ENCODE results near the gene KLHL17. TPM values are rescaled to one million over a fixed set of nuclear protein-coding genes. Genes with fewer than 3 reads are reported as not detected.

KLHL17 gene
- polyA plus RNA-seq, 2 of the 4 experiments (the other 2 are of a cell fraction): 5.7 to 21.6 TPM

DNA sequence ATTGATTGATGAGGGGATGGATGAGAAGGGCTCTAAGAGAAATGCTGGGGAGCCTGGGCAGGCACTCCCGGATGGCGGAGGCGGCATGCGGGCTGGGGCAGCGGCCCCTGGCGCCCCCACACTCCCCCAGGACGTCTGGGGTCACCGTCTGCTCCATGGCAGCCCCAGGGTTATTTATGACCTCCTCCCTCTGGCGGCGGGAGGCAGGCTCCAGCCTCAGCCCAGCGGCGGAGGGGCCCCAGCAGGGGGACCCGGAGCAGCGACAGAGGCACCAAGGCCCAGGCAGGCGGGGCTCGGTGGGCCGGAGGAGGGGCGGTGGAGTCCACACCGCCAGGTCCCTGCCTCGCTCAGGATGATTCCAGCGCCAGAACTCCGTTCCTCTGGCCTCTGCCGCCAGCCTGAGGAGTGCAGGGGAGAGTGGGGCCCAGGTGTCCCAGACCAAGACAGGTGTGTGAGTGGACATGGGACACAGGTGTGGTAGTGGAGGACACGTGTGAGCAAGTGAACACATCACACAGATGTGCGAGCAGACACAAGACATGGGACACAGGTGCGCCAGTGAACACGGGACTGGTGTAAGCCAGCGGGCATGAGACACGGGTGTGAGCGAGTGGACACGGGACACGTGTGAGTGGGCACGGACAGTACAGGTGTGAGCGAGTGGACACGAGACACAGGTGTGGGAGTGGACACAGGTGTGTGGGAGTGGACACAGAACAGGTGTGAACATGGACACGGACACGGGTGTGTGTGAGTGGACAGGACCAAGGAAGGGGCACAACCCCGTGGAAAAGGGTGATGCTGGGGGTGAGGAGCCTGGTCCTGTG lies 39.2 kb upstream of the KLHL17 start:
- DNase-seq (ENCODE audit: low read depth in 1 of 2, low spot score in 1 of 2): peak; percentile 63 to 71
- no peak for TF ChIP-seq TFCP2L1 (CRISPR knock-in tag; IDR thresholded peaks at IDR 0.05)
- 0 out of 5 replicates have a peak, but pooled peaks of 1 of the 2 experiments have one; percentile 20 for TF ChIP-seq RAD21 (conservative IDR thresholded peaks at IDR 0.05 in 1 of 2, IDR thresholded peaks at IDR 0.05 in 1 of 2)
- TF ChIP-seq, protein P1, sequence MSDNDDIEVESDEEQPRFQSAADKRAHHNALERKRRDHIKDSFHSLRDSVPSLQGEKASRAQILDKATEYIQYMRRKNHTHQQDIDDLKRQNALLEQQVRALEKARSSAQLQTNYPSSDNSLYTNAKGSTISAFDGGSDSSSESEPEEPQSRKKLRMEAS (IDR thresholded peaks at IDR 0.05): peak; percentile 62
- TF ChIP-seq JUN (IDR thresholded peaks at IDR 0.05): peak in 1 of 2 experiments; percentile 31; a peak in 1 of 5 replicates
- no peak for TF ChIP-seq KDM1A (IDR thresholded peaks at IDR 0.05; ENCODE audit: low read depth)
- peak; percentile 32 for TF ChIP-seq SMC3 (IDR thresholded peaks at IDR 0.05)
- TF ChIP-seq CHD4 (IDR thresholded peaks at IDR 0.05; ENCODE audit: borderline replicate concordance): no peak
- TF ChIP-seq GATA3 (IDR thresholded peaks at IDR 0.05; ENCODE audit: borderline replicate concordance): peak; percentile 32; the same call in 1 of the 2 replicates
- TF ChIP-seq, protein P2, sequence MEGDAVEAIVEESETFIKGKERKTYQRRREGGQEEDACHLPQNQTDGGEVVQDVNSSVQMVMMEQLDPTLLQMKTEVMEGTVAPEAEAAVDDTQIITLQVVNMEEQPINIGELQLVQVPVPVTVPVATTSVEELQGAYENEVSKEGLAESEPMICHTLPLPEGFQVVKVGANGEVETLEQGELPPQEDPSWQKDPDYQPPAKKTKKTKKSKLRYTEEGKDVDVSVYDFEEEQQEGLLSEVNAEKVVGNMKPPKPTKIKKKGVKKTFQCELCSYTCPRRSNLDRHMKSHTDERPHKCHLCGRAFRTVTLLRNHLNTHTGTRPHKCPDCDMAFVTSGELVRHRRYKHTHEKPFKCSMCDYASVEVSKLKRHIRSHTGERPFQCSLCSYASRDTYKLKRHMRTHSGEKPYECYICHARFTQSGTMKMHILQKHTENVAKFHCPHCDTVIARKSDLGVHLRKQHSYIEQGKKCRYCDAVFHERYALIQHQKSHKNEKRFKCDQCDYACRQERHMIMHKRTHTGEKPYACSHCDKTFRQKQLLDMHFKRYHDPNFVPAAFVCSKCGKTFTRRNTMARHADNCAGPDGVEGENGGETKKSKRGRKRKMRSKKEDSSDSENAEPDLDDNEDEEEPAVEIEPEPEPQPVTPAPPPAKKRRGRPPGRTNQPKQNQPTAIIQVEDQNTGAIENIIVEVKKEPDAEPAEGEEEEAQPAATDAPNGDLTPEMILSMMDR (IDR thresholded peaks at IDR 0.05): peak; percentile 9; the same call in 1 of the 3 replicates
- TF ChIP-seq ZC3H11A (IDR thresholded peaks at IDR 0.05): no peak
- TF ChIP-seq, protein P3, sequence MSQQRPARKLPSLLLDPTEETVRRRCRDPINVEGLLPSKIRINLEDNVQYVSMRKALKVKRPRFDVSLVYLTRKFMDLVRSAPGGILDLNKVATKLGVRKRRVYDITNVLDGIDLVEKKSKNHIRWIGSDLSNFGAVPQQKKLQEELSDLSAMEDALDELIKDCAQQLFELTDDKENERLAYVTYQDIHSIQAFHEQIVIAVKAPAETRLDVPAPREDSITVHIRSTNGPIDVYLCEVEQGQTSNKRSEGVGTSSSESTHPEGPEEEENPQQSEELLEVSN (IDR thresholded peaks at IDR 0.05; ENCODE audit: borderline replicate concordance, low read depth): no peak
- peak; percentile 46 to 69 for ATAC-seq
- H3K4me1 ChIP-seq: peaks cover 51% of the 10 kb centered on the region
- peak overlapping the region; percentile 70 to 97; a peak in 5 of 6 replicates for H3K27ac ChIP-seq
- 39% methylated on average over 34 of the region's 38 CpGs for WGBS (ENCODE audit: missing lambda C conversion rate)
- POLR2A ChIA-PET: interaction anchor here (1.0 kb wide), 1 partner anchor 21 kb away, joined by 3 read pairs; no protein-coding TSS in a partner anchor
- no peak for FAIRE-seq
- CTCF ChIA-PET: interaction anchor here (1.6 to 5.4 kb wide), 4 partner anchors 9 to 19 kb away, joined by 4 to 47 read pairs (median 20); no protein-coding TSS in a partner anchor
- peak overlapping the region; percentile 87 for H3K4me2 ChIP-seq
- H3K4me3 ChIP-seq: peak overlapping the region; percentile 29; the same call in 2 of the 3 replicates
- H3K9me3 ChIP-seq: no peaks in the 10 kb centered on the region

DNA sequence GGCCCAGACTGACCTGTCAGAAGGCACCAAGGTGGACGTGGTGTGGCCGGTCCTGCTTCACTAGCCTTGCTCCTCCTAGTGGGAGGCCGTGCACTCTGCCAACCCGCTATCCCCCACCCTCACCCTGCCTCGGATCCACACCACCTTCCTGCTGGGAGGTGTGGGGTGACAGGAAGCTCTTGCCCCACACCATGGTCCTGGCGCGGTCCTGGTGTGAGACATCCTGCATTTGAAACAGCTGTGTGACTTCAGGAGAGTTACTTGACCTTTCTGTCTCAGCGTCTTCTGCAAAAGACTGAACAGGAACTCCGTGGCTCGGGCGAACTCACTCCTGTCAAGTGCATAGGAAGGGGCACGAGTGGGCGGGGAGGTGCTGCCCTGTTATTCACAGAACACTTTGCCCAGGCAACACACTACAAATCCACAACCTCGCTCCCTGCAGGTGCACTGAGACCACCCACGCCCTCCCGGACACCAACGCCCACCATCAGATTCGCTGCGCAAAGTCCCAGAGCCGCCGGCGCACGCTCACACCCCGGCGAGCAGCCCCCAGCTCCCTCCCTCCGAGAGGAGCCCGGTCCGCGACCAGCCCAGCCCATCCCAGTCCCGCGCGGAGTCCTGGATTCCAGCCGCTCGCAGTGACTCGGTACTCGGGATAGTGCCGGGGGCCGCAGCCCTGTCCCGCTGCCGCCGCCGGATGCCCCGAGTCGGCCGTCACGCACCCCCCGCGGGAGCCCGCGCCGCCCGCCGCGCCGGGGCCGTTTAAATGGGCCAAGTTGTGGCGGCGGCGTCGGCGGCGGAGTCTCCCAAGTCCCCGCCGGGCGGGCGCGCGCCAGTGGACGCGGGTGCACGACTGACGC lies 37.0 kb upstream of the KLHL17 start, which contains the start of gene SAMD11:
TSS of gene SAMD11 (plus strand) at position 793 of the 860 bp plus-strand sequence. CDS start 509 bp downstream, outside the sequence.
- FAIRE-seq (no peak), DNase-seq (ENCODE audit: low read depth in 1 of 2, low spot score in 1 of 2) (peak in 1 of 2 experiments; percentile 83), ATAC-seq (peak; percentile 9 to 13; a peak in 3 of 6 replicates)
- H3K4me1 ChIP-seq: peaks cover 57% of the 10 kb centered on the region
- peak within 1 kb of the TSS; percentile 84 for H3K4me3 ChIP-seq
- WGBS (ENCODE audit: missing lambda C conversion rate): 21% methylated on average over 10 of the region's 72 CpGs
- no peaks in the 10 kb centered on the region for H3K9me3 ChIP-seq
- peak within 1 kb of the TSS; percentile 95 to 97 for H3K27ac ChIP-seq
- ChIA-PET POLR2A (no interaction called here), CTCF (interaction anchor here (1.0 to 3.7 kb wide), 3 partner anchors 10 to 18 kb away, joined by 4 to 37 read pairs (median 6); no protein-coding TSS in a partner anchor)
- peak within 1 kb of the TSS; percentile 97 for H3K4me2 ChIP-seq
- TF ChIP-seq MAFK (IDR thresholded peaks at IDR 0.05; ENCODE audit: partially characterized antibody): no peak
- TF ChIP-seq, protein P4, sequence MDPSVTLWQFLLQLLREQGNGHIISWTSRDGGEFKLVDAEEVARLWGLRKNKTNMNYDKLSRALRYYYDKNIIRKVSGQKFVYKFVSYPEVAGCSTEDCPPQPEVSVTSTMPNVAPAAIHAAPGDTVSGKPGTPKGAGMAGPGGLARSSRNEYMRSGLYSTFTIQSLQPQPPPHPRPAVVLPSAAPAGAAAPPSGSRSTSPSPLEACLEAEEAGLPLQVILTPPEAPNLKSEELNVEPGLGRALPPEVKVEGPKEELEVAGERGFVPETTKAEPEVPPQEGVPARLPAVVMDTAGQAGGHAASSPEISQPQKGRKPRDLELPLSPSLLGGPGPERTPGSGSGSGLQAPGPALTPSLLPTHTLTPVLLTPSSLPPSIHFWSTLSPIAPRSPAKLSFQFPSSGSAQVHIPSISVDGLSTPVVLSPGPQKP (IDR thresholded peaks at IDR 0.05; ENCODE audit: low read depth, low read length): no peak
- no peak for TF ChIP-seq CBX2 (IDR thresholded peaks at IDR 0.05; ENCODE audit: borderline replicate concordance, low read depth)
- no peak for TF ChIP-seq KDM5A (IDR thresholded peaks at IDR 0.05)
- TF ChIP-seq KDM1A (IDR thresholded peaks at IDR 0.05; ENCODE audit: low read depth): no peak
- TF ChIP-seq POLR2A (IDR thresholded peaks at IDR 0.05; ENCODE audit: low read length): peak; percentile 46
- no peak for TF ChIP-seq CHD4 (IDR thresholded peaks at IDR 0.05; ENCODE audit: borderline replicate concordance)
- TF ChIP-seq RNF2 (IDR thresholded peaks at IDR 0.05; ENCODE audit: borderline replicate concordance, low read depth): no peak
- no peak for TF ChIP-seq ZSCAN20 (CRISPR knock-in tag; IDR thresholded peaks at IDR 0.05)
- TF ChIP-seq NR3C1 (IDR thresholded peaks at IDR 0.05): no peak
- TF ChIP-seq HDAC2 (IDR thresholded peaks at IDR 0.05): no peak
- TF ChIP-seq POLR2AphosphoS2 (conservative IDR thresholded peaks at IDR 0.05; ENCODE audit: low read length): no peak
- TF ChIP-seq, protein P5, sequence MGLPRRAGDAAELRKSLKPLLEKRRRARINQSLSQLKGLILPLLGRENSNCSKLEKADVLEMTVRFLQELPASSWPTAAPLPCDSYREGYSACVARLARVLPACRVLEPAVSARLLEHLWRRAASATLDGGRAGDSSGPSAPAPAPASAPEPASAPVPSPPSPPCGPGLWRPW (IDR thresholded peaks at IDR 0.05): no peak
- TF ChIP-seq, protein P6, sequence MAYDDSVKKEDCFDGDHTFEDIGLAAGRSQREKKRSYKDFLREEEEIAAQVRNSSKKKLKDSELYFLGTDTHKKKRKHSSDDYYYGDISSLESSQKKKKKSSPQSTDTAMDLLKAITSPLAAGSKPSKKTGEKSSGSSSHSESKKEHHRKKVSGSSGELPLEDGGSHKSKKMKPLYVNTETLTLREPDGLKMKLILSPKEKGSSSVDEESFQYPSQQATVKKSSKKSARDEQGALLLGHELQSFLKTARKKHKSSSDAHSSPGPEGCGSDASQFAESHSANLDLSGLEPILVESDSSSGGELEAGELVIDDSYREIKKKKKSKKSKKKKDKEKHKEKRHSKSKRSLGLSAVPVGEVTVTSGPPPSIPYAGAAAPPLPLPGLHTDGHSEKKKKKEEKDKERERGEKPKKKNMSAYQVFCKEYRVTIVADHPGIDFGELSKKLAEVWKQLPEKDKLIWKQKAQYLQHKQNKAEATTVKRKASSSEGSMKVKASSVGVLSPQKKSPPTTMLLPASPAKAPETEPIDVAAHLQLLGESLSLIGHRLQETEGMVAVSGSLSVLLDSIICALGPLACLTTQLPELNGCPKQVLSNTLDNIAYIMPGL (CRISPR knock-in tag; IDR thresholded peaks at IDR 0.05; ENCODE audit: borderline replicate concordance): no peak
- TF ChIP-seq NPAS2 (CRISPR knock-in tag; IDR thresholded peaks at IDR 0.05; ENCODE audit: borderline replicate concordance): no peak
- no peak for TF ChIP-seq JUNB (IDR thresholded peaks at IDR 0.05)
- no peak for TF ChIP-seq PHF8 (IDR thresholded peaks at IDR 0.05; ENCODE audit: borderline replicate concordance, low read depth)
- no peak for TF ChIP-seq SREBF2 (IDR thresholded peaks at IDR 0.05)
- TF ChIP-seq HOXB13 (CRISPR knock-in tag; IDR thresholded peaks at IDR 0.05; ENCODE audit: low read depth): no peak
